ENCODE measurements around the gene SARS2. TPM values are rescaled to one million over a fixed set of nuclear protein-coding genes. Genes with fewer than 3 reads are reported as not detected.

SARS2 gene
- total RNA-seq, 4 donors from 2014 or later: 9.9 to 13.7 (median 11.9) TPM

DNA sequence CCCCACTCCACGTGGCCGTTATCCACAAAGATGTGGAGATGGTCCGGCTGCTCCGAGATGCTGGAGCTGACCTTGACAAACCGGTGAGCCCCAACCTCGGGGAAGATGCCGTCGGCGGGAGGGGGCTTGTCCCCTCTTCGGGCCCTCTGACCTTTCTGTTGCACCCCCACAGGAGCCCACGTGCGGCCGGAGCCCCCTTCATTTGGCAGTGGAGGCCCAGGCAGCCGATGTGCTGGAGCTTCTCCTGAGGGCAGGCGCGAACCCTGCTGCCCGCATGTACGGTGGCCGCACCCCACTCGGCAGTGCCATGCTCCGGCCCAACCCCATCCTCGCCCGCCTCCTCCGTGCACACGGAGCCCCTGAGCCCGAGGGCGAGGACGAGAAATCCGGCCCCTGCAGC, 23.3 kb downstream of the SARS2 start:
- Histone ChIP-seq H3K36me3 (peaks cover 0 to 50% of the 10 kb centered on the region in 2 donors), H3K9me3 (no peaks in the 10 kb centered on the region), H3K4me1 (peaks cover 0 to 4% (median 0%) of the 10 kb centered on the region in 3 donors), H3K27ac (no peak overlapping the region), H3K27me3 (peaks cover 19% of the 10 kb centered on the region), H3K4me3 (no peak overlapping the region)
- TF ChIP-seq POLR2A (IDR thresholded peaks at IDR 0.05): no peak
- TF ChIP-seq, protein P1, sequence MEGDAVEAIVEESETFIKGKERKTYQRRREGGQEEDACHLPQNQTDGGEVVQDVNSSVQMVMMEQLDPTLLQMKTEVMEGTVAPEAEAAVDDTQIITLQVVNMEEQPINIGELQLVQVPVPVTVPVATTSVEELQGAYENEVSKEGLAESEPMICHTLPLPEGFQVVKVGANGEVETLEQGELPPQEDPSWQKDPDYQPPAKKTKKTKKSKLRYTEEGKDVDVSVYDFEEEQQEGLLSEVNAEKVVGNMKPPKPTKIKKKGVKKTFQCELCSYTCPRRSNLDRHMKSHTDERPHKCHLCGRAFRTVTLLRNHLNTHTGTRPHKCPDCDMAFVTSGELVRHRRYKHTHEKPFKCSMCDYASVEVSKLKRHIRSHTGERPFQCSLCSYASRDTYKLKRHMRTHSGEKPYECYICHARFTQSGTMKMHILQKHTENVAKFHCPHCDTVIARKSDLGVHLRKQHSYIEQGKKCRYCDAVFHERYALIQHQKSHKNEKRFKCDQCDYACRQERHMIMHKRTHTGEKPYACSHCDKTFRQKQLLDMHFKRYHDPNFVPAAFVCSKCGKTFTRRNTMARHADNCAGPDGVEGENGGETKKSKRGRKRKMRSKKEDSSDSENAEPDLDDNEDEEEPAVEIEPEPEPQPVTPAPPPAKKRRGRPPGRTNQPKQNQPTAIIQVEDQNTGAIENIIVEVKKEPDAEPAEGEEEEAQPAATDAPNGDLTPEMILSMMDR (IDR thresholded peaks at IDR 0.05): no peak
- TF ChIP-seq EP300 (IDR thresholded peaks at IDR 0.05): no peak
- TF ChIP-seq POLR2AphosphoS5 (IDR thresholded peaks at IDR 0.05): no peak
- ATAC-seq: no peak
- WGBS, 2 donors (ENCODE audit: low coverage in 1 of 2): 93% methylated on average over 5 of the region's 29 CpGs; no CpG with 5 or more reads in 1 of the 2 donors

DNA sequence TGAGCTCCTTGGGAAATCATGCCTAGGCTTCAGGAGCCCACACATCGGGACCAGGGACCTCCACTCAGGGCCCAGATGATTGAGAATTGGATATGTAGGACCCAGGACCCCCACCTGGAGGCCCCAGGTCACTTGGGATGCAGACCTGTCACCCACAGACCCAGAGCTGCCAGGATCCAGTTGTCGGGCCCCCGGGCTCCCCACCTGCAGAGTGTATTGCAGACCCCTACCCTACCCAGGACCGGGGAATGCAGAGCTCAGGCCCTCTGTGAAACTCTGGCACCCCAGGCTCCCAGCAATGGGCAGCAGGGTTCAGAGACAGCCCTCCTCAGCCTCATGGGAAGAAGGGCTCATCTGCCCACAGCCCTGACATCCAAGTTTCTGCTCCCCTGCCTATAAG, 24.9 kb downstream of the SARS2 start:
- Histone ChIP-seq H3K9me3 (no peaks in the 10 kb centered on the region), H3K4me3 (no peak overlapping the region), H3K36me3 (peaks cover 0 to 50% of the 10 kb centered on the region in 2 donors), H3K27ac (no peak overlapping the region), H3K27me3 (peaks cover 3% of the 10 kb centered on the region), H3K4me1 (peaks cover 0 to 11% (median 3%) of the 10 kb centered on the region in 3 donors)
- no peak for ATAC-seq
- TF ChIP-seq POLR2AphosphoS5 (IDR thresholded peaks at IDR 0.05): no peak
- TF ChIP-seq, protein P1 (IDR thresholded peaks at IDR 0.05): no peak
- TF ChIP-seq POLR2A (IDR thresholded peaks at IDR 0.05): no peak
- no CpG with 5 or more reads among the region's 4 CpGs for WGBS, 2 donors (ENCODE audit: low coverage in 1 of 2)

DNA sequence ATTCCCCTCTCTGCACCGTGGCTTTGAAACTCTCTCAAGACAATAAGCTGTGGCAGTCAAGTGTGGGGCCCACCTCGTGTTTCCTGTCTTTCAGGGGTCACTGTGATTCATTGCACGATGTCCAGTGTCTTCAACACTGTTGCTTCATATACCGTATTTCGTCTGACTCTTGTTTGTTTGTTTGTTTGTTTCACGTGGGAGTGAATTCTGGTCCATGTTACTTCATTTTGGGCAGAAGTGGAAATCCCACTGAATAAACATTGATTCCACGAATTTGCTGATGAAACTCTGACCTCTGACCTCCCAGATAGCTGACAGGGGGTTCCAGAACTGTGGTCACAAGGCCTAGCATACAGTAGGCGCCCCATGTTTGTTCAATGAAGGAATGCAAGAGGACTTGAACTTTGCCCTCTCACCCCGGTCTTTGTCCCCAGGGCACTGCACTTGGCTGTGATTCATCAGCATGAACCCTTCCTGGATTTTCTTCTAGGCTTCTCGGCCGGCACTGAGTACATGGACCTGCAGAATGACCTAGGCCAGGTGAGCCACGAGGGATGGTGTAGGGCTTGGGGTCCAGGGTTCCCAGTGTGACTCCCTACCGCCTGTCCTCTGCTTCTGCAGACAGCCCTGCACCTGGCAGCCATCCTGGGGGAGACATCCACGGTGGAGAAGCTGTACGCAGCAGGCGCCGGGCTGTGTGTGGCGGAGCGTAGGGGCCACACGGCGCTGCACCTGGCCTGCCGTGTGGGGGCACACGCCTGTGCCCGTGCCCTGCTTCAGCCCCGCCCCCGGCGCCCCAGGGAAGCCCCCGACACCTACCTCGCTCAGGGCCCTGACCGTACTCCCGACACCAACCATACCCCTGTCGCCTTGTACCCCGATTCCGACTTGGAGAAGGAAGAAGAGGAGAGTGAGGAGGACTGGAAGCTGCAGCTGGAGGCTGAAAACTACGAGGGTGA, 25.7 kb downstream of the SARS2 start:
- H3K4me3 ChIP-seq: no peak overlapping the region
- 72 to 74% methylated on average over 7 to 8 of the region's 35 CpGs for WGBS, 2 donors (ENCODE audit: low coverage in 1 of 2)
- H3K9me3 ChIP-seq: no peaks in the 10 kb centered on the region
- peaks cover 0 to 50% of the 10 kb centered on the region in 2 donors for H3K36me3 ChIP-seq
- no peak overlapping the region for H3K27ac ChIP-seq
- no peak for ATAC-seq
- H3K4me1 ChIP-seq: peaks cover 0 to 15% (median 4%) of the 10 kb centered on the region in 3 donors
- TF ChIP-seq POLR2A (IDR thresholded peaks at IDR 0.05) (no peak), EP300 (IDR thresholded peaks at IDR 0.05) (no peak), POLR2AphosphoS5 (IDR thresholded peaks at IDR 0.05) (no peak)
- TF ChIP-seq, protein P1 (IDR thresholded peaks at IDR 0.05): no peak
- H3K27me3 ChIP-seq: no peaks in the 10 kb centered on the region

DNA sequence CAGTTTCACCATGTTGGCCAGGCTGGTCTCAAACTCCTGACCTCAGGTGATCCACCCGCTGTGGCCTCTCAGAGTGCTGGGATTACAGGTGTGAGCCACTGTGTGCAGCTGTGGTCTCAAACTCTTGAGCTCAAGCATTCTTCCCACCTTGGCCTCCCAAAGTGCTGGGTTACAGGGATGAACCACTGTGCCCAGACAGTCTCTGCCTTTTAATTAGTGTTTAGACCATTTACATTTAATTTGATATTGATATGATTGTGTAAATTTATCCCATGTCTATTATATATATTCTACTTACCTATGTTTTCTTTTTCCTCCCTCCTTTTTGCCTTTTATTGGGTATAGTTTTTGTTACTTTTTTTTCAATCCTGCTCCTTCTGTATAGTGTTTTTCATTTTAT, 28.9 kb downstream of the SARS2 start:
- H3K27ac ChIP-seq: no peak overlapping the region
- H3K9me3 ChIP-seq: no peaks in the 10 kb centered on the region
- peaks cover 0 to 24% of the 10 kb centered on the region in 2 donors for H3K36me3 ChIP-seq
- 80 to 100% methylated on average over 1 of the region's 1 CpG for WGBS, 2 donors (ENCODE audit: low coverage in 1 of 2)
- no peak overlapping the region for H3K4me3 ChIP-seq
- TF ChIP-seq, protein P1 (IDR thresholded peaks at IDR 0.05): no peak
- no peak for TF ChIP-seq EP300 (IDR thresholded peaks at IDR 0.05)
- no peak for TF ChIP-seq POLR2A (IDR thresholded peaks at IDR 0.05)
- TF ChIP-seq POLR2AphosphoS5 (IDR thresholded peaks at IDR 0.05): no peak
- no peak for ATAC-seq
- H3K27me3 ChIP-seq: no peaks in the 10 kb centered on the region
- H3K4me1 ChIP-seq: peaks cover 0 to 36% (median 21%) of the 10 kb centered on the region in 3 donors

All from gastroesophageal sphincter (tissue), 4 donors.